Iris pigment epithelial cell (primary cell): ENCODE measurements around the gene NMNAT3.
A peak's percentile ranks its signal among the peaks of the same experiment; 100 is the strongest.
"Not testable (repeated sequence)": the region's sequence is repeated elsewhere in the genome, so short reads cannot be mapped to it uniquely, and the experiment has no call there.

Experiments used
- DNase-seq: peaks from one replicate; pipeline ENCODE4 v3.0.0-alpha.2; 2011; ENCODE audit warnings: low read depth

NMNAT3 gene

DNA sequence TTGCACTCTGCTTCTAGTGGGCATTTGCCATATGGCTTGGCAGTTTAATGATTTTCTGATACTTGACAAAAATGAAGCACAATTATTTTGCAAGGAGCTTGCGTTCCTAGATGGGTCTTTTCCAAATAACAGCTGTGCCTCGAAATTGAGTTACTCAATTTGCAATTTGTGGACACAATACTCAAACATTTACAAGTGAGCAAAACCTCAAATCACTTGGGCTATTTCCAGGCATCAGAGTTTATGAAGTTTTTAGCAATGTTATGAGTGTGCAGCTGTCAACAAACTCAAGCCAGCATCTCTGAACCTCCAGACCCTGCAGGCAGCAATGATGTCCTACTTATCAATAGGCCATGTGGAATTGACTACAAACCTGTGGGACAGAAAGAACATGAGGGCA is 41.3 kb downstream of the NMNAT3 start:
- no peak for DNase-seq

DNA sequence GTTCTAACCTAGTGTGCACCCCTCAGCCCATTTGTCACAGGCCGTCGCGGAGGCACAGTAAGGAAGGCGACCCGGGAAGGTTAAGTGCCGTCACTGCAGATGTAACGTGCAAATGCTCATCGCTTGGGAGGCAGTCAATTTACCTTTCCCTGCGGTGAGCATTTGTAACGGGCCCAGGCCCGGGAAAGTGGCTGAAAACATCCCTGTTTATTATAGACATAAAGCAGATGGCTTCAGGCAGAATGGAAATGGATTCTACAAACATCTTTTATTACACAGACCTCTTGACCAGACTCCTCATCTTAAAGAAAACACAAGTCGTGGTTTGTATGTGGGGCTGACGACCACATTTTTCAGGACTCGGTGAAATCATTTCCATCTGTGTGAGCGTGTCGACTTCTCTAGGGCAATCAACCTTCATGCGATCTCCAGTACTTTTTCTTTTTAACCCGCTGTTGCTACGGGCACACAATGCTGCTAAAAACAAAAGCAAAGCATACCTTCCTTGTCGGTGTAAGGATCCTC is 43.6 kb downstream of the NMNAT3 start:
- no peak for DNase-seq

DNA sequence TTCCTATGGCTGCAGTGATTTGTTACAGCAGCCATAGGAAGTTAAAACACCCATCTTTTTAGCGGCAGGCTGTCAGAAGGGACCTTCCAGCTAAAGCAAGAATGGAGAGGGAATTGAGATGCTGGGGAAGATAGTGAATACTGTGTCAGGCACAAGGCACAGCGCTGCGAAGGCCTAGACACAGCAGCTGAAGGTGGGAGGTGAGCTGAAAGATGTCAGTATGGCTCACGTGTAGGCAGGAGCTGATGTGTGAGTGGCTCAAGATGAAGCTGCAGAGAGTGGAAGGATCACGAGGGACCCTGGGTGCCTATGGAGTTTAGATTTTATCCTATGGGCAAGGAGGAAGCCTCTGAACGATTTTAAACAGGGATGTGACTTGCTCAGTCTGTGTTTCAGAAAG is 44.3 kb downstream of the NMNAT3 start:
- no peak for DNase-seq

DNA sequence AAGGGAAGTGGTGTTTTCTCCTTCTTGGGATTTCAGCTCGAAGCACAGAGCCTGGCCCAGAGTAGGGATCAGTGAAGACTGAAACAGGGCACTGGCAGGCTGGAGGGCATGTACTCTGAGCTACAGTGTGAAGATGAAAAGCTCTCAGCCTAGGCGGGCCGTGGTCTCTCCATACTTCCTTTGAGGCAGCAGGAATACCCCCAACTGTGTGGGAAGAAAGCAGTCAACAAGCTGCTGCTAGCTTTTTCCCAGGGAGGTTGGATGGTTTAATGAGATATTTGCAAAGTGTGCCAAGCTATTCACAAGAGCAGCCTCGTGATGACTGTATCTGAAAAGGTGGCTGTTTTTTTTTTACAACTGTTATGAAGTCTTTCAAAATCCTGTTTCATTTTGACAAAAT is 47.2 kb downstream of the NMNAT3 start:
- no peak for DNase-seq

DNA sequence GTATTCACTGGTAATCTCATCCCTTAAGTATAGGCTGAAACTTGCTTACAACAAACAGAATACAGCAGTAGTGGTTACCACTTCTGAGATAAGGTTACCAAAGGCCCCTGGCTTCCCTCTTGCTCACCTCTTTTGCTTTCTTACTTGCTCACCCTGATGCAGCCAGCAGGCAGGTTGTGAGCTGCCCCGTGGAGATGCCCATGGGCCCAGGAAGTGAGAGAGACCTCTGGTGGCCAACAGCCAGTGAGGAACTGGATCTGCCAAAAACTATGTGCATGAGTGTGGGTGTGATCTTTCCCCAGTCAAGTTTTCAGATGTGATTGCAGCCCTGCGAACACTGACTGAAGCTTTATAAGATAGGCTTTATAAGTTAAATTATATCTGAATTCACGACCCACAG is 48.7 kb downstream of the NMNAT3 start:
- peak; percentile 14 for DNase-seq

DNA sequence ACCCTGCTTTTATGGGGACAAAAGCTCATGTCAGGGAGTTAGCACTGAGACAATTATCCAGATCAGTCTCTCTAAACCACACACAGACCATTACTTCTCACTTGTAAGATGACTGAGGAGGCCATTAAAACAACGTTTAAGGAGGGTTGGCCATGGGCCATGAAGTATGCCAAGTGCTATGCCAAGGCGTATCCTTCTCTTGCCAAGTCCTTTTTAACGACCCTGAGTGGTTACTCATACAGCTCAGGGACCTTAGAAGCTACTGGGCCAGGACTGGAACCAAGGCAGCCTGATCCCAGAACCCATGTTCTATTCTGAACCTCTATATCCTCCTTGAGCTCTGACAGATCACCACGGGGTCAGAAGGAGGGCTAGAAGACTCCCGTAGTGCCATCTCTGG is 50.0 kb downstream of the NMNAT3 start:
- no peak for DNase-seq

DNA sequence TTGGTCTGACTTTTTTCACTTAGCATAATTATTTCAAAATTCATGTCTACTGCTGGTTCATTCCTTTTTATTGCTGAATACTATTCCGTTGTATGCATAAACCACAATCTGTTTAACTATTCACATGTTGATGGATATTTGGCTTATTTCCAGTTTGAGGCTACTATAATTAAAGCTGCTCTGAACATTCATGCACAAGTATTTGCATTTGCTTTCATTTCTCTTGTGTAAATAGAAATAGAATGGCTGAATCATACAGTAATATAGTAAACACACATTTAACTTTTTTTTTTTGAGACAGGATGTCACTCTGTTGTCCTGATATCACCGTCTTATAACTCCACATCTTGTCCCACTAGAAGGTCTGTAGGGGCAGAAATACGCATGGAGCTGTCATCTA is 57.3 kb downstream of the NMNAT3 start:
- DNase-seq, result no peak

DNA sequence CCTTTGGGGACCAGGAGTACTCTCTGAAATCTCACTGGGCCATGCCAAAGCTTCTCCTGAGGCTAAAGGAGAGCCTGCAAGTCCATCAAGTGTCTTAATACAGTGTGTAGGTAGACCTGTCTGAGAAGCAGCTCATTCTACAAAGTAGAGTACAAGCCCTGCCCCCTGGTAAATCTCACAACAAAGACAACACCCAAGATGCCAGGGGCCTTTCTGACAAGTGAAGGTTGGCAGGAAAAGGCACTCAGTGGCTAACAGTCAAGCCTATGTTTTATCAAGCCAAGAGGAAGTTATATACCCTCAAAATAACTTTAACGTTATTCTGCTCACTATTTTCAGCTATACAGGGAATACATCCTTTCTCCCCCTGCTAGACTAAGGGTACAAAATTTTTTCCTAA is 58.3 kb downstream of the NMNAT3 start:
- no peak for DNase-seq

DNA sequence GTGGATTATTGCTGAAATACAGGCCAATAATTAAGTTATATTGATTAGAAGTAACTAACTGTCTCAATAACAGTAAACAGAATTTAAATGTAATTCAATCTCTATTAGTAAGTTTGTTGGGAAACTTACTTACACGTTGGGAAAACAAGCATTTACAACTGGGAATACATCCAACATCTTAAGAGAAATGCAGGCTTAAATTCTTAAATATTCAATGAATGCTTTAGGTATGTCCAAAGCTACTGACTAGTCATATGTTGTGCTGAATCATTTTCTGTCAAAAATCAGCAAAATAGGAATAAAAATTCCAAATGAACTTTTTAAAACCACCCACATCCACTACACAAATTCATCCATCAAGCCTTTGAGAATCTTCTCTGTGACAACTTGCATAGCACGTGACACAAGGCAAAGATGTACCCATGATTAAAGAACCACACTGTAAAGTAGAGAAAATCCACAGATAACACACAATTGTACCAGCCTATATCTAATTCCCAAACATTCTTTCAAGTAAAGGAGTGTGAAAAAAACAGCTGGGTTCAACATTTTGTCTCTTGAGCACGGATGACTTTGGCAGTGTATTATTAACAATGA is 60.0 kb downstream of the NMNAT3 start:
- peak; percentile 13 for DNase-seq

DNA sequence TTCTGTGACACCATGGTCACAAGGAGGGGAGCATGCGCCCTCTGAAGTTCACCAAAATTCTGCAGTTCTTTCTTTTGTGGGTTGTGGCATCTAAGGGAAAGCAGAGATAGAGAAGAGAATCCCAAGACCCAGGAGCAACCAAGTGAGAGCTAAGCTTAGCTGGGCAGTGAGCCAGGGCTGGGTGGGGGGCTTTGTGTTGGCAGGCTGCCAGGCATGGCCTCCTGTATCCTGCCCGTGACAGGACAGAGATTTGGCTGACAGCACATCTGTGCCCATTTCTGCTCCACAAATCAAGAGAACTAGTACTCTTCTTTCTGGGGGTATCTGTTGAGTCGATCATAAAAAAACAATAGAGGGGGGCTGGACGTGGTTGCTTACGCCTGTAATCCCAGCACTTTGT is 66.2 kb downstream of the NMNAT3 start:
- no peak for DNase-seq

DNA sequence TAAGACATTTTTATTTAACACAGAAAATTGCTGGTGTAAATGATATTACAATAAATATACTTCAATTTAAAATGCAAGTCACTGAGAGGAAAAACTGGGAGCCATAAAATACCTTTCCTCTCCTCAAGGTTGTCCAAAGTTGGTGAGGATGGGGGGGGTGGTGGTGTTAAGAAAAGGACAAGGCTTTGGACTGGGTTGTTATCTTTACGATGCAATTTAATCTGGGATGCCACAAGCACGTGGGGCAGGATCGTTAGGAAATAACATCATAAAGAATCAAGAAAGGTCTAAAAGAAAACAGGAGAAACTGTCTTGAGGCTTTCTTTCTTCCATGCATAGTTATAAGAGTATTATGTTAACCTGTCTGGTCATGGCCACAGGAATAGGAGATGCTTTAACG is 66.9 kb downstream of the NMNAT3 start:
- DNase-seq, result no peak

DNA sequence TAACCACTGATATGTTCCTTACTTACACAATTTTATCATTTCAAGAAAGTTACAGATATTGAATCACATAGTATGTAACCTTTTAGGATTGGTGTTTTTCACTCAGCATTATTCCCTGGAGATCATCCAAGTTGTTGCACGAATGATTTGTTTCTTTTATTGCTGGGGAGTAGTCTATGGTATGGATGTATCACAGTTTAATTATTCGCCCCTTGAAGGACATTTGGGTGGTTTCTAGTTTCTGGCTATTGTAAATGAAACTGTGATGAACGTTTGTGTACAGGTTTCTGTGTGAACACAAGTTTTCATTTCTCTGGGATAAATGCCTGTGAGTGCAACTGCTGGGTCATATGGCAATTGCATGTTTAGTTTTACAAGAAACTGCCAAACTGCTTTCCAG is 68.8 kb downstream of the NMNAT3 start:
- DNase-seq, result no peak

DNA sequence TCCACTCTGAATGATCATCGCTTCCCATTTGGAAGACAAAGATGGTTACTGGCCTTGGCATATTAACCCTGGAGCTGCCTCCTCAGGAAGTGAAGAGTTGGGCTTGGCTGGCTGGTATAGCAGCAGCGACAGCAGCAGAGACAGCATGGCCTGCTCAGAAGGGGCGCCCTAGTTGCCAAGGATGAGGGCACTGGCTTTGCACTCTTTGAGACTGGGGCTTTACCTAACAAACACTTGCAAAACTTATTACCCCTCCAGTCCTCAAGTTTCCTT is 69.7 kb downstream of the NMNAT3 start:
- no peak for DNase-seq

DNA sequence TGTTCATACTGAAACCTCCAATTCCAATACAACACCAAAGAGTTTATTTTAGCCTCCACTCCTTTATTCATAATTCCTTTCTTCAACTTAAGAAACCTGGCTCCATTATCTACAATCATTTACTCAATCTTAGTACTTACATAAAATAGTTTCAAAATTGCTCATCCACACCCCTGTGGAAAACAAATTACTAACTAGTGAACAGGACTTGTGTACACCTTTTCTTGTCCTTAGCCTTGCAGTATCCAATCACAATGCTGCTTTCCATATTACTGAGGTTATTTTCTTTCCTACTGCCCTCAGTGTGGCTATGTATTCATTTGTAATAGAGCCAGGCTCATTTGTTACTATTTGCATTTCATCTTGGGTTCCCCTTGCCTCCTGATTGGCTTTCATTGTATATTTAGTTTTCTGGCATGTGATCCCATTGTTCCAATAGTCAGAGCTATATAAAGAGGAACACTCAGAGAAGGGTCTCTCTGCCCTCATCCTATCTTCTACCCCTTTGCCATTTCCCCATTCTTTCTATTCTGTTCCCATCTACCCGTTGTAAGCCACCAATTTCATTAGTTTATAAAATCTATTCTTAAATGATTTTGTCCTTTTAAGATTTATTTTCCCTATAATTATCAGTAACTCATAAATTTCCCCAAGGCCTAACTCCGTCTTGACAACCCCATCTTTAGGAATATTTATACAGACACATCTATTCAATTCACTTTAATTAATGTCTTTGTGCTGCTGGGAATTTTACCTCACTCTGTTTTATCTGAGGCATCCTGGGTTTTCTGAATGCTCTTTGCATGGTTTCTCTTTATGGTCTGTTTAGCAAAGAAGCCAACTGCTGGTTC is 70.3 kb downstream of the NMNAT3 start:
- DNase-seq, result no peak

DNA sequence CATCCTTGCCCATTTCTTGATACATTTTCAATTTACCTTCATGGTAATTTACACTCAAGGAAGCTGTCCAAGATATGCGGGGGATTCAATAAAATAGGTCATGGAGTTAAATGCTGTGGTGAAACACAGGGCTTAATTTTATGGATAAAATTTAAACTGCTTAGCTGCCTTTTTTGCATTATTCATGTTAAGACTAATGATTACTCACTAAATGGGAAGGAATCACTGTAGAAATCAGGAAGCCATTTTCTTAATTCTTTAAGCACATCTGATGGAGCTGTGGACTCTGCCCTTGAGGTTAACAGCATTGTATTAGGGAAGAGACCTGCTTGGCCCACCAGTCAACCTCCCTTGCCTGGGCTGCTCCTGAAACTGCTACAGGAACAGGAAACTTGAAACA is 75.8 kb downstream of the NMNAT3 start:
- DNase-seq, result no peak

DNA sequence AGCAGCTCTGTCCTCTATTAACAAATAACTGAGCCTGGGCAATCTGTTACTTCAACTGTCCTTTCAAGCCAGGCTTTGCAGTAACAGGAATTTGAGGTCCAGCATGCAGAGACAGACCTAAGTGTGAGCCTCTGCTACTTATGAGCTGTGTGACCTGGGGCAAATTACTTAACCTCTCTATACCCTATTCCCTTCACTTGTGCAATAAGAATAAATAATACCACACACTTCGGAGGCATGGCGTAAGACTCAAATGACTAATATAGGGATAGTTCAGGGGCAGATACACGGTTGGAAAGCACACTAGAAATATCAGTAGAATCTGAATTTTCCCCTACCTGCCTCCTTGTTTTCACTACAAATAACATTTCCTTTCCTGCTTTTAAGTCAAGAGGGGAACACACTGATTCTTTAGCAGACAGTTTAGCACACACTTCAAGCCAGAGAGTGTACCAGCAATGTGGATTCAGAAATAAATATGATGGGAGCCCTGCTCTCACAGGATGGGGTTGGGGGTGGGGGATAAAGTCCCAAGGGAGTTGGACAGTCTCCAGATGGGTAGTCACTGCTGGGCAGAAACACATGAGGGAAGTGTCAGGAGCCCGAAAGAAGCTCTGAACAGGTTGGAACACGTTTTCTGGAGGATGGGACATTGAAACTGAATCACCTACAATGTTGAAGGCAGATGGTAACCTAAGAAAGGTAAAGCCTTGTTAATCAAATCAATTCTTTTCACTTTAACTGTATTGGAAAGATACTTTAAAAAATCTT is 76.4 kb downstream of the NMNAT3 start:
- peak; percentile 18 for DNase-seq

DNA sequence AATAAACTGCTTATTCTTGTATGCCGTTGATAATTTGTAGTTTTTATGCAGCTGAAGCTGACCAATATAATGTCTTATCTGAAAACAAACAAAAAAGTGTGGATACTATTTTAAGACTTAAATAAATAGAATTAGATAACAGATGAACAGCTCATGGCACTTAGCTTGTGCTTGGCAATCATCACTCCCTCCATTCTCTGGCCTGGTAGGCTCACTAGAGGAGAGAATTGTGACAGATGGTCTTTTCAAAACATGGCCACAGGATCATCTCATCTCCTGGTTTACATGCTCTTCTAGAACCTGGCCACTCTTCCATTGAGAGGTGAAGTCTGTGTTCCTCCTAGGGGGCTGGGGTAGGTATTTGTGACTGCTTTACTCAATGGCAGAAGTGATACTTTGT is 79.8 kb downstream of the NMNAT3 start:
- no peak for DNase-seq

DNA sequence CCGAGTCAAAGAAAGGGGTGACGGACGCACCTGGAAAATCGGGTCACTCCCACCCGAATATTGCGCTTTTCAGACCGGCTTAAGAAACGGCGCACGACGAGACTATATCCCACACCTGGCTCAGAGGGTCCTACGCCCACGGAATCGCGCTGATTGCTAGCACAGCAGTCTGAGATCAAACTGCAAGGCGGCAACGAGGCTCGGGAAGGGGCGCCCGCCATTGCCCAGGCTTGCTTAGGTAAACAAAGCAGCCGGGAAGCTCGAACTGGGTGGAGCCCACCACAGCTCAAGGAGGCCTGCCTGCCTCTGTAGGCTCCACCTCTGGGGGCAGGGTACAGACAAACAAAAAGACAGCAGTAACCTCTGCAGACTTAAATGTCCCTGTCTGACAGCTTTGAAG is 86.6 kb downstream of the NMNAT3 start:
- DNase-seq, result not testable (repeated sequence)

DNA sequence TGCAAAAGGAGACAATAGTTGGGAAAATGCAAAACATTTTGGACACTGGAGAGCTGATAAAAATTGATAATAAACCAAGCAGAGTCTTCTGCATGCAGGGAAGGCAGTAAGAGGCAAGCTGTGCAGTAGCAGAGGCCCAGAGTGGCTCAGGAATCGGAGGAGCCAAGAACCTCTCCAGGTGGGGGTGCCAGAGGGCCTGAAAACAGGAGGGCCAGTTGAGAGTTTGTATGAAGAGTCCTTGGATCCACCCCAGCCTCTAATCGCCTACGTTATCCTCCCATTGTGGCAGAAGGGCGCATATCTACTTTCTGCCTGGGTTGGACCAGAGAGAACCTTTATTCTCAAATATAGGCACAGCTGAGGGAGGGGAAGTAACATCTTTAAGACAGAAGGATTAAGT is 89.3 kb downstream of the NMNAT3 start:
- peak; percentile 5 for DNase-seq

DNA sequence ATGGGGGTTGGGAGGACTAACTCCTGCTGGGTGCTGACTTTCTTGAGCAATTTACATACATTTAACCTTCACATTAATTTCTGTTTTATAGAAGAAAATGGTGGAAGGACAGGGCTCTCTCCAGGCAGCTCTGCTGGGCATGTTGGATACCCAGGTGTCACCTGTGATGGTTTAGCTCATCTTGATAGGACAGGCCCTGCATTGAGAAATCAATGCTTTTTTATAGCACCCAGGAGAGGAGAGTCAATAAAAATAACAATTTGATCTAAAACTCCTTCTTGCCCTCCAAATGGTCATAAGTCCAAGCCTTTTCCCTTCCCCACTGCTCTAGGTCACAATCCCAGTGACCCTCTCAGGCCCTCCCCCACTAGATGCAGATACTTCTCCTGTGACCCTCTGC is 90.0 kb downstream of the NMNAT3 start:
- no peak for DNase-seq

DNA sequence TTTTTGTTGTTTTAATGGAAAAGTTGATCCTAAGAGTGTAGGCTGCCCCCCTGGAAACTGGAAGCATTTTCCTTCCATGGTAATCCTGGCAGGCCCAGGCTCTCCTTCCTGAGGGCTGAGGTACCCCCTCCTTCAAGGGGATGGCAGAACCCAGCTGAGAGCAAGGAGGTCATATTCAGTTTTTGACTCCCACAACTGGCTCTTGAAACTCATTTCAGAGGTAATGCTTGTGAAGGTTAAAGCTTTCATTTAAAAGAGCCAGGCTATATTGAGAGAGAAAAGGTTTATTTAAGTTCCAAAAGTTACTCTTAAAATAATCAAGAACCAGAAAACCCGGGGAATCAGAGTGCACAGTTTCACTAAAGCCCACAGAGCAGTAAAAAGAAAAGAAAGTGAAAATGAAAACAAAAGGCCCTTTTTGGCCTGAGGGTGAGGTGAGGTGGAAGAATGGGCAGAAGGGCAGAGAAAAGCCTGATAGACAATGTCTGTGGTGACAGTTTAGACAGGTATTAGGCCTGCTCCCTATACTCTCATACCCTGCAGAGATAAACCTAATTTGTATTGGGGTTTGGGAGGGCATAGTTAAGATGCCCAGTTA is 91.3 kb downstream of the NMNAT3 start:
- no peak for DNase-seq

DNA sequence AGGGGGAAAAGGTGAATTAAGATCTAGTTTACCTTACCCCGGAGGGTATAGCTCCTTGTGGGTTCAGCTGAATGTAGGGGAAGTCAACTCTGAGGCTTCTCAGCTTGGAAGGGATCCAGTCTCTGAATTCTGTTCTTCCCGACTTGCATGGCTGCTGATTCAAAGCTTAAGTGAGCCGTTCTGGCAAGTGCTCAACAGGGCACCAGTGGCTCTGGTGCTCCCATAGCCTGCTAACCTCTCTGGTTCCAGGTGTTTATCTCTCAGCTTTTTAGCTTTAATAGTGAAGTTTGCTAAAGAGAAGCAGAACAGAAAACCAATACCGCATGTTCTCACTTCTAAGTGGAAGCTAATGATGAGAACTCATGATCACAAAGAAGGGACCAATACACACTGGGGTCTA is 92.0 kb downstream of the NMNAT3 start:
- DNase-seq, result peak; percentile 6

DNA sequence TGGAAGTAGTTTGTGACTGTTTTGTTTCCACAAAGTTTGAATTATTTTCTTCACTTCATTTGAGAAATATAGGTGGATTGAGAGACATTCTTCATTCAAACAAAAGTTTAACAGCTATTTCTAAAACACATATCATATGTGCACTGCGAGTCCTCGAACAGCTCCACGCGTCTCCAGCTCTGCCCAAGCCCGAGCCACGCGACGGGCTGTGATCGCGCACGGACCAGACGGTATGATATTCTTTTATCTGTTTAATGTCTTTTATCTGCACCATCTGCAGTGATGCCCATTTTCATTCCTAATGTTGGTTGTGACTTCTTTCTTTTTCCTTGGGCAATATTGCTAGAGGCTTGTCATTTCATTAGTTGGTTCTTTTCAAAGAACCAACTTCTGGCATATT is 94.1 kb downstream of the NMNAT3 start:
- not testable (repeated sequence) for DNase-seq
